ENCODE data around the gene RALGAPB. TPM values are rescaled to one million over a fixed set of nuclear protein-coding genes. Genes with fewer than 3 reads are reported as not detected.
A peak's percentile ranks its signal among the peaks of the same experiment; 100 is the strongest.

RALGAPB gene
- total RNA-seq, 1 donor from 2014 or later, result 20.8 TPM

DNA sequence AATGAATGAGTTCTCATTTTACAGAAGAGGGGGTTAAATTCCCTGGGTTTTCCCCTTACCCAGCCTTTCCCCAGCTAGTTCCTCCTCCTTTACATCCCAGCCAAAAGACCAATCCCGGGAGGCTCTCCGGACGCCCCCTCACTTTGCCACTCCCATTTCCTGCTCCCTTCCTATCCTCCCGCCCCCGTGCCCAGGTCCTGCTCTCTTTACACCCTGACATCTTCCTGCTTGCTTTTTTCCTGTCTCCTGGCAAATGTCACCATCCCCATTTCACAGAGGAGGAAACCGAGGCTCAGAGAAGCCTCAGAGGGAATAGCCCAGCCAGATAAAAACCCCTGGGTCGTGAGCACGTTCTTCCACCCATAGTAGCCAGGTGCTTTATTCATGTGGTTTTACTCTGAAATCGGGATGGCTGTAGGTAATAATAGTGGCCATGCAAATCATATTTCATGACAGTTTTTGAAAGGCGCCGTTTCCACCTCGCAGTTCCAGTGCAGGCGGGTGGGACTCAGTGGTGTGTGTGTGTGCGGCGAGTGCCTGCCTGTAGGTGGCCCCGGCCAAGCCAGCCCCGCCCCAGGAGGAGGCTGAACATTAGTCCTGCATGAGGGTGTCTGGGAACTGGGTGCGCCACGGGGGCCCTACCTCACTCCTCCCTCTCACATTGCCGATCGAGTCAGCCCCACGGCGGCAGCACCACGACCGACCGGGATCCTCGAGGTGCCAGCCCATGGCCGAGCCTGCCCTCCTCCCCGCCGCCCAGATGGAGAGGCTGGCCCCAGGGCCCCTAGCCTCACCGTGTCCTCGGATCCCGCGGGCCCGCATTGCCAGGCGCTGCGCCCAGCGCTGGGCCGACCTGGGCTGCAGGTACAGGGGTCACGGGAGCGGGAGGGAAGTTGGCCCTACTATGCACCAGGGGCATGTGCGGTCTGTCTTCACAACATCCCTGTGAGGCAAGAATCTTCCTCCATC is 128.9 kb downstream of the RALGAPB start, which contains the start of gene ARHGAP40:
Gene ARHGAP40, plus strand, starts transcription at position 594 of the 969 bp plus-strand sequence.
- no peaks in the 10 kb centered on the region for H3K36me3 ChIP-seq (ENCODE audit: control insufficient read depth, insufficient read depth, low read length)
- peak; percentile 63 for DNase-seq (ENCODE audit: low read depth)
- FAIRE-seq, result no peak
- TF ChIP-seq, protein P1, sequence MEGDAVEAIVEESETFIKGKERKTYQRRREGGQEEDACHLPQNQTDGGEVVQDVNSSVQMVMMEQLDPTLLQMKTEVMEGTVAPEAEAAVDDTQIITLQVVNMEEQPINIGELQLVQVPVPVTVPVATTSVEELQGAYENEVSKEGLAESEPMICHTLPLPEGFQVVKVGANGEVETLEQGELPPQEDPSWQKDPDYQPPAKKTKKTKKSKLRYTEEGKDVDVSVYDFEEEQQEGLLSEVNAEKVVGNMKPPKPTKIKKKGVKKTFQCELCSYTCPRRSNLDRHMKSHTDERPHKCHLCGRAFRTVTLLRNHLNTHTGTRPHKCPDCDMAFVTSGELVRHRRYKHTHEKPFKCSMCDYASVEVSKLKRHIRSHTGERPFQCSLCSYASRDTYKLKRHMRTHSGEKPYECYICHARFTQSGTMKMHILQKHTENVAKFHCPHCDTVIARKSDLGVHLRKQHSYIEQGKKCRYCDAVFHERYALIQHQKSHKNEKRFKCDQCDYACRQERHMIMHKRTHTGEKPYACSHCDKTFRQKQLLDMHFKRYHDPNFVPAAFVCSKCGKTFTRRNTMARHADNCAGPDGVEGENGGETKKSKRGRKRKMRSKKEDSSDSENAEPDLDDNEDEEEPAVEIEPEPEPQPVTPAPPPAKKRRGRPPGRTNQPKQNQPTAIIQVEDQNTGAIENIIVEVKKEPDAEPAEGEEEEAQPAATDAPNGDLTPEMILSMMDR (IDR thresholded peaks at IDR 0.05; ENCODE audit: insufficient read depth, low read length, severe bottlenecking), result peak; percentile 67
- no peaks in the 10 kb centered on the region for H3K27me3 ChIP-seq (ENCODE audit: control insufficient read depth, insufficient read depth, low read length)
- H3K4me3 ChIP-seq (ENCODE audit: low read depth, low read length), result peak within 1 kb of the TSS; percentile 49

DNA sequence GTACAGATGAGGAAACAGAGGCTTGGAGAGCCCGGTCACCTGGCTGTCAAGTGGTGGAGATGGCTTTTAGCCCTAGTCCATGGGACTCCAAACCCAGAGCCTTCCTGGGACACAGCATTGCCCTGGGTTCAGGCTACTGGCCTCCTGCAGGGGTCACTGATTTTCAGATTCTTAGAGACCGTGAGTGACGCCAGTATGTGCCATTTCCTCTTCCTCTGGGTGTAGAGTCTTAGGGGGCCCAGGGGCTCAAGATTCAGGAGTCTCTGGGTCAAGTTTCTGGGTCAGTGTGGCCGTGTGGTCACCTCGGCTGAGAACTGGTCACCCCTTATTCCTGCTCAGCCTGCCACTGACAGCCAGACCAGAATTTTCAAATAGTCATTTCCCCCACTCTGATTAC is 129.5 kb downstream of the RALGAPB start:
- Histone ChIP-seq H3K4me3 (ENCODE audit: low read depth, low read length) (peak overlapping the region; percentile 49), H3K27me3 (ENCODE audit: control insufficient read depth, insufficient read depth, low read length) (no peaks in the 10 kb centered on the region), H3K36me3 (ENCODE audit: control insufficient read depth, insufficient read depth, low read length) (no peaks in the 10 kb centered on the region)
- TF ChIP-seq, protein P1 (IDR thresholded peaks at IDR 0.05; ENCODE audit: insufficient read depth, low read length, severe bottlenecking), result no peak
- FAIRE-seq, result no peak
- no peak for DNase-seq (ENCODE audit: low read depth)

DNA sequence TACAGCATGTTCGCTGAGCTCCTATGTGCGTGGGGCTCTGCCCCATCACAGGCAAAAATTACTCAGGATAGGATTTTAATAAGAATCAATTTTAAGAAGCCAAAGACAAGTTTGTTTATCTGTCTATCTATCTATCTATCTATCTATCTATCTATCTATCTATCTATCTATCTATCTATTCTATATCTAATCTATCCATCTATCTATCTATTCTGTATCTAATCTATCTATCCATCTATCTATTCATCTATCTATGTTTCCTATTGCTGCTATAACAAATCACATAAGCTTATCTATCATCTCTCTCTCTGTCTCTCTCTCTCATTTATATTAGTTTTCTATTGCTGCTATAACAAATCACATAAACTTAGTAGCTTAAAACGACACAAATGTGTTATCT is 130.6 kb downstream of the RALGAPB start:
- FAIRE-seq (no peak), DNase-seq (ENCODE audit: low read depth) (no peak)
- TF ChIP-seq, protein P1 (IDR thresholded peaks at IDR 0.05; ENCODE audit: insufficient read depth, low read length, severe bottlenecking), result no peak
- Histone ChIP-seq H3K27me3 (ENCODE audit: control insufficient read depth, insufficient read depth, low read length) (no peaks in the 10 kb centered on the region), H3K36me3 (ENCODE audit: control insufficient read depth, insufficient read depth, low read length) (no peaks in the 10 kb centered on the region), H3K4me3 (ENCODE audit: low read depth, low read length) (no peak overlapping the region)

DNA sequence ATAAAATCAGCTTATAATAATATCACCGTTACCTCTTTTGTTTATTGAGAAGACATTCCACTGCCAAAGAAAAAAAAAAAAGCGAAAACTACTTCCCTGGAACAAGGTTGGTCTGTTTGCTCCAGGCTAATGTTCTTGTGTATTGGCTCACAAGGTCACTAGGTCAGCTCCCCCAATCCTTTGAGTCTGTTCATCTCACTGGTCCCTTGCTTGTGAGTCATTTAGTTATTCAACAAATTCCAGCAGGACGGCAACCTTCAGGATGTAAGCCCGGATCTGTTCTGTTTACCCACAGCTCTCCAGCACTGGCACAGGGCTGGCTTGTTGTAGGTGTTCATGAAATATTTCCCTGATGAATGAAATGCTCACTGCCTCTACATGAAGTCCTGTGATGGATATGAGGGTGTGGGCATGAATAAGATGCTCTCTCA is 132.2 kb downstream of the RALGAPB start:
- Histone ChIP-seq H3K36me3 (ENCODE audit: control insufficient read depth, insufficient read depth, low read length) (no peaks in the 10 kb centered on the region), H3K4me3 (ENCODE audit: low read depth, low read length) (no peak overlapping the region), H3K27me3 (ENCODE audit: control insufficient read depth, insufficient read depth, low read length) (no peaks in the 10 kb centered on the region)
- TF ChIP-seq, protein P1 (IDR thresholded peaks at IDR 0.05; ENCODE audit: insufficient read depth, low read length, severe bottlenecking), result no peak
- DNase-seq (ENCODE audit: low read depth) (peak; percentile 95), FAIRE-seq (peak; percentile 23)

DNA sequence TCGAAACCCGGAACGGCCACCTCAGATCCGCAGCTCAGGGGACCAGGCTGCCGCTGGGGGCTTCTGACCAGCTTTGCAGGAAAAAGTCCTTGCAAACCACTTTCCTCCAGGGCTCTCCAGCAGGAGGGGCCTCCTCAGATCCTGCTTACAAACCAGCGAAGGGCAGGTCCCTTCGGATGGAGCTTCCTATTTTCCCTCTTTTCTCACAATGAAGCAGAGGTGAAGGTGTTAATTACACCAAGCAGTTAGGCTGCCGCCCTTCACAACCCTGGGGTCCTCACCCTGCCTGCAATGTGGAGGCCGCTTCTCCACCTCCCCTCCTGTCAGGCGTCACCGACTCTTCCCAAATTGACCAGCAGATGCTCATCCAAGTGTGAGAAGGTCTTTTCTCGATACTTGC is 134.7 kb downstream of the RALGAPB start:
- FAIRE-seq, result no peak
- no peaks in the 10 kb centered on the region for H3K27me3 ChIP-seq (ENCODE audit: control insufficient read depth, insufficient read depth, low read length)
- H3K4me3 ChIP-seq (ENCODE audit: low read depth, low read length), result no peak overlapping the region
- TF ChIP-seq, protein P1 (IDR thresholded peaks at IDR 0.05; ENCODE audit: insufficient read depth, low read length, severe bottlenecking), result no peak
- DNase-seq (ENCODE audit: low read depth), result no peak
- H3K36me3 ChIP-seq (ENCODE audit: control insufficient read depth, insufficient read depth, low read length), result no peaks in the 10 kb centered on the region

Measured in bronchial epithelial cell (primary cell).